Aorta (tissue), 5 donors: ENCODE results near the gene PSAPL1. TPM values are rescaled to one million over a fixed set of nuclear protein-coding genes. Genes with fewer than 3 reads are reported as not detected.

Experiments used
- ATAC-seq: fragments of 200-7000 bp; cut with Tn5 transposase; one replicate; pipeline ENCODE4 v1.9.1; 2022; ENCODE audit warnings: moderate library complexity; ENCODE audit not compliant: low FRiP score
- DNase-seq, 2 donors: peaks; one replicate each; pipeline ENCODE4 v3.0.0-alpha.2; 2020
- H3K27ac ChIP-seq, 2 donors: one replicate each; pipeline ENCODE4 v1.5.1; 2013; ENCODE audit warnings: low read length in 2 of 2, mild to moderate bottlenecking in 2 of 2, moderate library complexity in 2 of 2, control low read depth in 1 of 2, inconsistent platforms in 1 of 2, low read depth in 1 of 2
- H3K27me3 ChIP-seq, 2 donors: one replicate each; pipeline ENCODE4 v1.6.1; 2013; ENCODE audit warnings: control low read depth in 1 of 2, low read length in 1 of 2, mild to moderate bottlenecking in 1 of 2, moderate library complexity in 1 of 2; ENCODE audit not compliant: insufficient read depth in 2 of 2, control insufficient read depth in 1 of 2
- H3K36me3 ChIP-seq, 2 donors: one replicate each; pipeline ENCODE4 v1.6.1; 2013; ENCODE audit warnings: control low read depth in 1 of 2, low read length in 1 of 2, mild to moderate bottlenecking in 1 of 2; ENCODE audit not compliant: insufficient read depth in 2 of 2, control insufficient read depth in 1 of 2
- H3K4me1 ChIP-seq, 2 donors: one replicate each; pipeline ENCODE4 v1.6.1; 2013; ENCODE audit warnings: low read length in 2 of 2, control low read depth in 1 of 2, mild to moderate bottlenecking in 1 of 2, moderate library complexity in 1 of 2; ENCODE audit not compliant: insufficient read depth in 2 of 2, control insufficient read depth in 1 of 2
- H3K4me3 ChIP-seq, 2 donors: one replicate each; pipeline ENCODE4 v1.5.1; 2013; ENCODE audit warnings: low read length in 2 of 2, control low read depth in 1 of 2, mild to moderate bottlenecking in 1 of 2
- H3K9me3 ChIP-seq: one replicate; pipeline ENCODE4 v1.6.1; 2013; ENCODE audit warnings: mild to moderate bottlenecking, low read length; ENCODE audit not compliant: control insufficient read depth
- WGBS, 2 donors: extraction: QIAGEN DNeasy Blood & Tissue Kit; methylation state at CpG; one replicate each; pipeline ENCODE4 v1.1.7; 2013; 5-methylcytosine and 5-hydroxymethylcytosine counted together
- intact Hi-C, 2 donors: fragments of 100-400 bp; cut with DNase I; formaldehyde crosslinking; loops; one replicate each; pipeline versions ENCODE4 v1.14.2 to v1.15.0; 2022
- polyA plus RNA-seq, 2 donors: library from polyadenylated mRNA; stranded (reverse); fragments of 200-250 nt; gene quantifications; one replicate each; pipeline ENCODE4 v1.2.3, GENCODE V29; 2013
- total RNA-seq, 2 donors: library from RNA; stranded (reverse); fragmentation: NEBNext Ultra II Directional; extraction: Animal tissue kit (Norgen Biotek cat#: 25700); gene quantifications; one replicate each; pipeline ENCODE4 v1.2.1, GENCODE V29; 2021
- donor health status: healthy with polysubstance abuse.
- donor health status: Bipolar disorder and iron deficiency.
- donor health status: DM: no; HTN: no; CAD: no.
- donor health status: DM: no; HTN: no; CAD: no.
- donor health status: DM: yes; HTN: yes; CAD: no.

PSAPL1 gene
- total and polyA plus RNA-seq, 4 donors, result not detected

DNA sequence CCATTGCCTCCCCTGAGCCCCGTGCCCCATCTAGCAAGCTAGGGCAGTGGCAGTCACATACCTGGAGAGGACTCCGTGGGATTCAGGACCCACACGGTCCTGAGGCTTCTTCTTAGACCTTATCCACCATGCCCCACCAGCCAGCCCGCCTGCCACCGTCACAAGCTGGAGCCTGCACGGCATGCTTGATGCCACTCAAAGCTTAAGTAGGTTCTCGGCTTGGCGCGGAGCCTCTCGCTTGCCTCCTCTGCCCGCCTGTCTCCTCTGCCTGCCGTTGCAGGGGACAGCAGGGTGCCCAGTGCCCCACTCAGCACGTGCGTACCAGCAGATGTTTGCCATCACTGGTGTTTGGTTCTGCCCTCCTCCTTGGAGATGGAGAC is 14.1 kb downstream of the PSAPL1 start:
- no peaks in the 10 kb centered on the region for H3K27me3 ChIP-seq
- 74 to 83% methylated on average over 14 of the region's 14 CpGs for WGBS, 2 donors

DNA sequence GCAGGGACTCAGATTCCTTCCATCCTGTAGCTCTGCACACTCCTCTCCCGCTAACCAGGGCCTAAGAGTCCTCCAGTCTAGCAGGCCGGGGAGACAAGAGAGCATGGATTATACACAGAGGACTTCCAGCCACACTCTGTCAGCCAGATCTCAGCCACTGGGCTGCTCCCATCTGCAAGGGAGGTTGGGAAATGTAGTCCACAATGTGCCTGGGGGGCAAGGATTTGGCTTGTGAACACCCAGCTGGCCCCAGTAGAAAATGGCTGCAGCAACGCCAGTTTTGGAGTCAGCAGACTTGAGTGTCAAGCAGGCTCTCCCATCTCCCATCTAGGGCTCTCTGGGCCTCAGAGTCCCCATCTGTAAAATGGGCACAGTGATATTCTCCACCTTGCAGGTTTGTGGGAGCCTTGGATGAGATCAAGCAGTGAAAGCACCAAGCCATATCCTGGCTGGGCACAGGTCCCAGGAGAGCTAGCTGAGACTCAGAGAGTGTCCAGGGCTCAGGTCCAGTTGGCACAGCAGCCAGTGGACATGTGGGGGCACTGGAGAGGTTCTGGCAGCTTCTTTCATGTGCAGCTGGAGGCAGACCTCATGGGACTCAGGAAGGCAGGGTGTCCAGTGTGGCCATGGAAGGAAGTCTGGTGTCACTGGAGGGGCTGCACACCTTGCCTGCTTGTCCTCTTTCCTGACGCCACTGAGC is 14.6 kb downstream of the PSAPL1 start:
- H3K27ac ChIP-seq, result no peak overlapping the region
- H3K36me3 ChIP-seq, result no peaks in the 10 kb centered on the region
- no peak overlapping the region for H3K4me3 ChIP-seq
- 53 to 80% methylated on average over 4 of the region's 4 CpGs for WGBS, 2 donors
- ATAC-seq, result no peak
- intact Hi-C loops, result no loop called here
- H3K27me3 ChIP-seq, result no peaks in the 10 kb centered on the region
- H3K9me3 ChIP-seq, result no peaks in the 10 kb centered on the region
- H3K4me1 ChIP-seq, result no peaks in the 10 kb centered on the region
- DNase-seq, result peak; percentile 16 to 47

More for the DNA sequence above, 14.1 kb downstream of the PSAPL1 start:
- Histone ChIP-seq H3K9me3 (no peaks in the 10 kb centered on the region), H3K4me3 (no peak overlapping the region), H3K4me1 (no peaks in the 10 kb centered on the region), H3K36me3 (no peaks in the 10 kb centered on the region), H3K27ac (no peak overlapping the region)
- DNase-seq (peak in 1 of 2 donors; percentile 74), ATAC-seq (no peak)
- intact Hi-C loops, result no loop called here

DNA sequence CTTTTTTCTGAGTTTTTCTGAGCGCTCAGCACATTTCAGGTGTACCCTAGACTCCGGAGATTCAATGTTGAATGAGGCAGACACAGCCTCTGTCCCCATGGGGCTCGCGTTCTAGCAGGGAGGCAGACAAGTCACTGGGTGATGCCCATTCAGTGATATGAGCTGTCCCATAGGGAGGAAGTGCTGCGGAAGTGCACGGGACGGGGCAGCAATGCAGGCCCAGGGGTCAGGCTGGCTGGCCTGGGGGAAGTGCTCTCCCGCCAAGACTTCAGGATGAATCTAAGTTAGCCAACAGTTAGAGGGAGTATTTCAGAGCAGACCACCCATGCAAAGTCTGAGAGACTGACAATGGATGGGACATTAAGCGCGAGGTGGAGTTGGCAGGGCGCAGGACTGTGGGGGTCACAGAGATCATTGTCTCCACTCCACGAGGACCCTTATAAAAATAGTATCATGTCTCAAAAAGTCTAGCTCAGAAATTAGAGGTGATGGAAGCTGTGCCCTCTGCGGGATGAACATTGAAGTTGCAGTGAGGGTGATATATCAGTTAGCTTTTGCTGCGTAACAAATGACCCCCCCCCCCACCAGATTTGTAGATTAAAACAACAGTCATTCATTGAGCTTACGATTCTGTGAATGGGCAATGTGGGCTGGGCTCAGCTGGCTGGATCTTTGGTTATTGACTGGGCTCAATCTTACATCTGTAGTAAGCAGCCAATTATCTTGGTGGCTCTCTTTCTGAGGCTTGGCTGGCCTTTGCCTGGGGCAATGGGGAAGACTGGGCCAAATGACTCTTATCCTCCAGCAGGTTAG is 16.4 kb downstream of the PSAPL1 start:
- ATAC-seq, result no peak
- Histone ChIP-seq H3K4me1 (no peaks in the 10 kb centered on the region), H3K36me3 (no peaks in the 10 kb centered on the region), H3K27me3 (no peaks in the 10 kb centered on the region), H3K9me3 (no peaks in the 10 kb centered on the region), H3K4me3 (no peak overlapping the region), H3K27ac (no peak overlapping the region)
- intact Hi-C loops, result no loop called here
- 87 to 90% methylated on average over 15 of the region's 15 CpGs for WGBS, 2 donors
- DNase-seq, result peak; percentile 3 to 45

DNA sequence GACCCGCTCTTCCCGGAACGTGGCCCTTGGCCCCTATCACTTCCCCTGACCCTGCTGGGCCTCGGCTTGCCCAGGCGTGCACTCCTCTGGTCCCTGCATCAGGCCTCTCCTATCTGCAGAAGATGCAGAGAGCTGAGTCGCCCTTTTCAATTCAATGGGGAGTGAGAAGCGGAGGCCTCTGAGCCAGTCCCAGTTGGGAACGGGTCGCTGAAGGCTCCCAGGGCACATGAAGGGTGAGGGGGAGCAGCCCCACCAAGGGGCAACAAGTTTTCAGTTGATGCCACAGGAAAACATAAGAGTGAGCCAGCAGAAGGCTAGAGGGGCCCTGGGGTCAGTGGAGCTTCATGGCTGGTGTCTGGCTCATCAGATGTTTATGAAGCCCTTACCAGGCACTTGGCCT is 17.1 kb downstream of the PSAPL1 start:
- intact Hi-C loops, result no loop called here
- Histone ChIP-seq H3K36me3 (no peaks in the 10 kb centered on the region), H3K27ac (no peak overlapping the region), H3K4me3 (no peak overlapping the region), H3K4me1 (no peaks in the 10 kb centered on the region), H3K27me3 (no peaks in the 10 kb centered on the region), H3K9me3 (no peaks in the 10 kb centered on the region)
- 95 to 96% methylated on average over 9 of the region's 9 CpGs for WGBS, 2 donors
- ATAC-seq (no peak), DNase-seq (peak; percentile 2 to 41)

DNA sequence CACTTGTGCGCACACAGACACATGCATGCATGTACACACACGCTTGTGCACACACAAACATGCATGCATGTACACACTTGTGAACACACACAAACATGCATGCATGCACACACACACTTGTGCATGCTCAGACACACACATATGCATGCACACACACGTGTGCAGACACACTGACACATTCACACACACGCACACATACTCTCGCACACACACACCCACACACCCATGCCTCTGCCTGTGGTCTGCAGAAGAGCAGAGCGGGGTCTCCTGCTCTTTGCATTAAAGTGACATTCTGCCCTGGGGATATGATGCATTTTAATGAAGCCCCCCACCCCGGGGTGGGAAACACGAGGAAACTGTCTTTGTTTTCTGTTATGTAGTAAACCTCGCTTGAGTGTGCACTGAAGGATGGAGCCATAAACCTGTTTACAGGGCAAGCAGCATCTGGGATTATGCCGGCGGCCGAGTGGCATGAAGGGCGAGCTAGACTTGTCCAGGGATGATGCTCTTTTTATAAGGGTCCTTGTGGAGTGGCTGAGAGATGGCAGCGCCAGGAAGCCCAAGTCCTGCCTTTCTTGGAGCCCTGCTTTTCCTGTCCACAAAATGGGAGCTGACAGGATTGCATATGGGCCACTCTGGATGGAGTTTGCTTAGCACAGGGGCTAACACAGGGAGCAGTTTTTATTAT is 17.8 kb downstream of the PSAPL1 start:
- Histone ChIP-seq H3K9me3 (no peaks in the 10 kb centered on the region), H3K4me3 (no peak overlapping the region), H3K27me3 (no peaks in the 10 kb centered on the region), H3K4me1 (no peaks in the 10 kb centered on the region), H3K36me3 (no peaks in the 10 kb centered on the region), H3K27ac (no peak overlapping the region)
- DNase-seq (peak in 1 of 2 donors; percentile 20), ATAC-seq (no peak)
- intact Hi-C loops, result no loop called here
- 90 to 91% methylated on average over 14 of the region's 14 CpGs for WGBS, 2 donors

DNA sequence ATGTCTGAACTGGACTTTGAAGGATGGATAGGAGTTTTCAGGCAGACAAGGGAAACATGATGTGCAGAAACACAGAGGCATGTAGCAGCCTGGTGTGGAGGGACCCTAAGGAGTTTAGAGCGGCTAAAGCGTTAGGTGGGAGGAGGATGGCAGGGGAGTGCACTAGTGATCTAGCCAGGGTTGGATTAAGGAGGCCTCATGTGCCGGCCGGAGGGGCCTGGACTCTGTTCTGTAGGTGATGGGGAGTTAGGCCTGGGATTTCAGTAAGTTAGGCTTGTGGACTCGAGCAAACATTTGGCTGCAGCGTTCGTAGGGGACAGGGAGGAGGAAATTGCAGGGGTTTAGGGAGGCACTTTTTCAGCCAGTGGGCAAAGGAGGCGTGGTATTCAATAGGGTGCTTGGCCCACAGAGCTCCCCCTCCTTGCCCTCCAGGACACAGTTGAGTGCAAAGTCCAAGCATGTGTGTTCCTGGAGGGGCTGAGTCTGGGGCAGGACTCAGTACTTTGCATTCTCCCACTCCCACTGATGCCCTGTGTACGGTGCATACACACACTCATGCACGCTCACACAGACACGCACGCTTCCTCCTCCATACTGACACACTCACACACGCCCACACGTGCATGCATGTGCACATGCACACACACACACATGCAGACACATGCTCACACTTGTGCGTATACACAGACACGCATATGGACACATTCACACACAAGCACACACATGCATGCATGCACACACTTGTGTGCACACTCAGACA is 18.6 kb downstream of the PSAPL1 start:
- Histone ChIP-seq H3K36me3 (no peaks in the 10 kb centered on the region), H3K9me3 (no peaks in the 10 kb centered on the region), H3K4me1 (no peaks in the 10 kb centered on the region), H3K27me3 (no peaks in the 10 kb centered on the region), H3K4me3 (no peak overlapping the region), H3K27ac (no peak overlapping the region)
- ATAC-seq (no peak), DNase-seq (peak; percentile 5 to 52)
- intact Hi-C loops, result no loop called here
- 92 to 93% methylated on average over 16 of the region's 16 CpGs for WGBS, 2 donors

DNA sequence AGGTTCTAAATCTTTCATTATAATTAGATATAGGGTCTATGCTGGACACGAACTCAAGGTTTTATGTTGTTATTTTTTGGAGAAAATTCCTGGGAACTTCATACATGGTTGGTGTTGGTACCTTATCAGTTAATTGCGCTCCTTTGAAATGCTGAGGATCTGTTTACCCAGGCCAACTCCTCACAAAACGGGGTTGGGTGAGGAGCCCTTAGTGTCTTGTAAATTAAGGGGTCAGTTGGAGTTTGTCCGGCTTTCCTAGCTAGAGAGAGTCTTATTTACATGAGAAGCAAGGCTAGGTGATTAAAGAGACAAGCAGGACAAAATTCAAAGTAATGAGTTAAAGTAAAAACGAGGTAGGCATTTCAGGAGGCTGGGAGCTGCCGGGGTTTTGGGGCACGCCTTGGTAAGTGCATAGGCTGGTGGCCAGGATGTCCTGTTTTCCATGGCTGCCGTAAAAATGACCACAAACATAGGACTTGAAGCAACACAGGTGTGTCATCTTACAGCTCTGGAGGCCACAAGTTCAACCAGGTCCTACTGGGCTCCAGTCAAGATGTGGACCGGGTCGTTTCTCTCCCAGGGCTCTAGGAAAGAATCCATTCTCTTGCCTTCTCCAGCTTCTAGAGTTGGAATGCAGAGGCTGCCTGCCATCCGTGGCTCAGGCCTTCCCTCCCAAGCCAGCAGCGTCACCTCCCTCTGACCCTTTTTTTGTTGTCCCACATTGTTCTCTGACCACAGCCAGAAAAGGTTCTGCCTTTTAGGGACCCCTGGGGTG is 19.8 kb downstream of the PSAPL1 start:
- Histone ChIP-seq H3K4me1 (peaks cover 0 to 4% of the 10 kb centered on the region in 2 donors), H3K4me3 (no peak overlapping the region), H3K36me3 (no peaks in the 10 kb centered on the region), H3K27ac (no peak overlapping the region), H3K27me3 (no peaks in the 10 kb centered on the region), H3K9me3 (no peaks in the 10 kb centered on the region)
- ATAC-seq (no peak), DNase-seq (peak in 1 of 2 donors; percentile 6)
- WGBS, 2 donors, result 74 to 77% methylated on average over 12 of the region's 12 CpGs
- intact Hi-C loops, result no loop called here

DNA sequence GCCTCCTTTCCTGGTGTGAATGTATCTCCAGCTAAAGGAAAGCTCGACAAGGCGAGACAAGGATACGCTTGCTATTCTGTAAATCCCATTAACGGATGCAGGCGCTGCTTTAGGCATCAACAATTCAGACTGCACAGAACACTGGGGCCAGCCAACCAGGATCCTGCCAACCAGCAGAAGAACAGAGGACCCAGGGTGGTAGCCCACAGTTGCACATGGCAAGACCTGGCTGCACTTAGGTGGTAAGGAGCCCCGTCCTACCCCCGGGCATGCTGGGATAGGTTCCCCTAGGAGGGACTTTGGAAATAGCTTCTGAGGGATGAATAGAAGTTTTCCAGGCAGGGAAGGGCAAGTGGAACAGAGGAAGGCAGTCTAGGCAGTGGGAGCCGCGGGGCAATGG is 20.7 kb downstream of the PSAPL1 start:
- no peaks in the 10 kb centered on the region for H3K27me3 ChIP-seq
- no peak for ATAC-seq
- WGBS, 2 donors, result 91 to 93% methylated on average over 9 of the region's 9 CpGs
- no peaks in the 10 kb centered on the region for H3K36me3 ChIP-seq
- DNase-seq, result peak; percentile 25 to 42
- intact Hi-C loops, result no loop called here
- peaks cover 1% of the 10 kb centered on the region for H3K9me3 ChIP-seq
- H3K4me3 ChIP-seq, result no peak overlapping the region
- no peak overlapping the region for H3K27ac ChIP-seq
- H3K4me1 ChIP-seq, result peaks cover 0 to 4% of the 10 kb centered on the region in 2 donors
